ENCODE results near the gene VPS37C. TPM values are rescaled to one million over a fixed set of nuclear protein-coding genes. Genes with fewer than 3 reads are reported as not detected.

Gene VPS37C
- total and polyA plus RNA-seq, 4 donors: 2.6 to 6.1 (median 5.1) TPM

GRCh38 chr11:61146416-61146815 is 14.8 kb downstream of the VPS37C start:
- no peaks in the 10 kb centered on the region for H3K36me3 ChIP-seq (ENCODE audit: control insufficient read depth in 4 of 4, insufficient read depth in 3 of 4, low read depth in 1 of 4, low read length in 3 of 4)
- H3K27ac ChIP-seq (ENCODE audit: low read depth in 1 of 2, low read length in 2 of 2): no peak overlapping the region
- H3K9ac ChIP-seq (ENCODE audit: low read depth in 1 of 2, low read length in 2 of 2): no peak overlapping the region
- peaks cover 0 to 4% (median 0%) of the 10 kb centered on the region in 4 donors for H3K4me1 ChIP-seq (ENCODE audit: control insufficient read depth in 4 of 4, insufficient read depth in 4 of 4, low read length in 3 of 4)
- TF ChIP-seq REST (IDR thresholded peaks at IDR 0.05) (no peak), YY1 (IDR thresholded peaks at IDR 0.05) (no peak), EGR1 (IDR thresholded peaks at IDR 0.05; ENCODE audit: low read depth in 2 of 2) (no peak), ZBTB33 (IDR thresholded peaks at IDR 0.05) (no peak)
- no peak overlapping the region for H3K4me3 ChIP-seq (ENCODE audit: low read depth in 1 of 3, low read length in 3 of 3)
- no peak for DNase-seq (ENCODE audit: low spot score)
- H3K27me3 ChIP-seq (ENCODE audit: control insufficient read depth in 4 of 4, insufficient read depth in 4 of 4, low read length in 3 of 4): no peaks in the 10 kb centered on the region
- WGBS: 92% methylated on average over 9 of the region's 9 CpGs
- H3K9me3 ChIP-seq (ENCODE audit: control insufficient read depth in 4 of 4, low read length in 3 of 4): no peaks in the 10 kb centered on the region

- 91% methylated on average over 17 of the region's 17 CpGs for WGBS
- TF ChIP-seq ZBTB33 (IDR thresholded peaks at IDR 0.05): no peak
- no peak for DNase-seq (ENCODE audit: low spot score)
- H3K27me3 ChIP-seq (ENCODE audit: control insufficient read depth in 4 of 4, insufficient read depth in 4 of 4, low read length in 3 of 4): no peaks in the 10 kb centered on the region
- H3K4me3 ChIP-seq (ENCODE audit: low read depth in 1 of 3, low read length in 3 of 3): no peak overlapping the region
- H3K9me3 ChIP-seq (ENCODE audit: control insufficient read depth in 4 of 4, low read length in 3 of 4): no peaks in the 10 kb centered on the region
- H3K27ac ChIP-seq (ENCODE audit: low read depth in 1 of 2, low read length in 2 of 2): no peak overlapping the region
- H3K9ac ChIP-seq (ENCODE audit: low read depth in 1 of 2, low read length in 2 of 2): no peak overlapping the region
- peaks cover 0 to 4% (median 0%) of the 10 kb centered on the region in 4 donors for H3K4me1 ChIP-seq (ENCODE audit: control insufficient read depth in 4 of 4, insufficient read depth in 4 of 4, low read length in 3 of 4)
- no peaks in the 10 kb centered on the region for H3K36me3 ChIP-seq (ENCODE audit: control insufficient read depth in 4 of 4, insufficient read depth in 3 of 4, low read depth in 1 of 4, low read length in 3 of 4)
Observed at GRCh38 chr11:61145228-61146005, 15.8 kb downstream of the VPS37C start.

GRCh38 chr11:61144511-61145179 is 16.6 kb downstream of the VPS37C start:
- no peaks in the 10 kb centered on the region for H3K9me3 ChIP-seq (ENCODE audit: control insufficient read depth in 4 of 4, low read length in 3 of 4)
- no peak overlapping the region for H3K27ac ChIP-seq (ENCODE audit: low read depth in 1 of 2, low read length in 2 of 2)
- H3K9ac ChIP-seq (ENCODE audit: low read depth in 1 of 2, low read length in 2 of 2): no peak overlapping the region
- DNase-seq (ENCODE audit: low spot score): no peak
- H3K27me3 ChIP-seq (ENCODE audit: control insufficient read depth in 4 of 4, insufficient read depth in 4 of 4, low read length in 3 of 4): no peaks in the 10 kb centered on the region
- H3K4me3 ChIP-seq (ENCODE audit: low read depth in 1 of 3, low read length in 3 of 3): no peak overlapping the region
- H3K36me3 ChIP-seq (ENCODE audit: control insufficient read depth in 4 of 4, insufficient read depth in 3 of 4, low read depth in 1 of 4, low read length in 3 of 4): no peaks in the 10 kb centered on the region
- 93% methylated on average over 16 of the region's 16 CpGs for WGBS
- peaks cover 0 to under 1% (median 0%) of the 10 kb centered on the region in 4 donors for H3K4me1 ChIP-seq (ENCODE audit: control insufficient read depth in 4 of 4, insufficient read depth in 4 of 4, low read length in 3 of 4)
- TF ChIP-seq RXRA (IDR thresholded peaks at IDR 0.05) (no peak), REST (IDR thresholded peaks at IDR 0.05) (no peak), TAF1 (conservative IDR thresholded peaks at IDR 0.05) (no peak), SP1 (IDR thresholded peaks at IDR 0.05) (no peak), RAD21 (IDR thresholded peaks at IDR 0.05) (no peak), NR2F2 (IDR thresholded peaks at IDR 0.05) (no peak), CTCF (IDR thresholded peaks at IDR 0.05; ENCODE audit: low read depth, low read length, missing input control) (no peak), YY1 (IDR thresholded peaks at IDR 0.05) (no peak), JUND (IDR thresholded peaks at IDR 0.05) (no peak)
